ENCODE data around the gene PIK3C3.

DNA sequence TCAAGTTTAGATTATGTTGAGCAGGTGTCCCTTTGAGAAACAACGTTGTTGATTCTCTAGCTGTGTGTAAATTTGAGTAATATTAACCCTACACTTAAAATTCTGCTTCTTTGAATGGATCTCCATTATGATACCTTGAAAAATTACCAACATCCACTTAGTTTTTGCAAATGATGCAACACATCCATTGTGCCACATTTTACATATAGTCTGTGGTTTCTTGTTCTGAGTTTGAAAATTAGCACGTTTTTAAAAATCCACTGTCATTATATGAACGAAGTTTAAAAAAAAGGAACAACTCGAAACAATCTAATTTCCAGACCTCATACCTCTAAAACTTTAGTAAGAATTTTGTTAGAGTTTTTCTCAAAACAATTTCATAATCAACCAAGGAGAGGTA is 37.7 kb downstream of the PIK3C3 start:
- TF ChIP-seq, protein P1, sequence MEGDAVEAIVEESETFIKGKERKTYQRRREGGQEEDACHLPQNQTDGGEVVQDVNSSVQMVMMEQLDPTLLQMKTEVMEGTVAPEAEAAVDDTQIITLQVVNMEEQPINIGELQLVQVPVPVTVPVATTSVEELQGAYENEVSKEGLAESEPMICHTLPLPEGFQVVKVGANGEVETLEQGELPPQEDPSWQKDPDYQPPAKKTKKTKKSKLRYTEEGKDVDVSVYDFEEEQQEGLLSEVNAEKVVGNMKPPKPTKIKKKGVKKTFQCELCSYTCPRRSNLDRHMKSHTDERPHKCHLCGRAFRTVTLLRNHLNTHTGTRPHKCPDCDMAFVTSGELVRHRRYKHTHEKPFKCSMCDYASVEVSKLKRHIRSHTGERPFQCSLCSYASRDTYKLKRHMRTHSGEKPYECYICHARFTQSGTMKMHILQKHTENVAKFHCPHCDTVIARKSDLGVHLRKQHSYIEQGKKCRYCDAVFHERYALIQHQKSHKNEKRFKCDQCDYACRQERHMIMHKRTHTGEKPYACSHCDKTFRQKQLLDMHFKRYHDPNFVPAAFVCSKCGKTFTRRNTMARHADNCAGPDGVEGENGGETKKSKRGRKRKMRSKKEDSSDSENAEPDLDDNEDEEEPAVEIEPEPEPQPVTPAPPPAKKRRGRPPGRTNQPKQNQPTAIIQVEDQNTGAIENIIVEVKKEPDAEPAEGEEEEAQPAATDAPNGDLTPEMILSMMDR (IDR thresholded peaks at IDR 0.05): no peak
- no peak for TF ChIP-seq POLR2A (IDR thresholded peaks at IDR 0.05)
